ENCODE data around the gene HNRNPK.

The HNRNPK gene

GRCh38 chr9:83934569-83935275, 45.3 kb downstream of the HNRNPK start:
- no peak for TF ChIP-seq CTCF (IDR thresholded peaks at IDR 0.05; ENCODE audit: insufficient read depth, low read depth, low read length, missing control alignments)
- no peak for DNase-seq (ENCODE audit: low read depth)
- H3K4me3 ChIP-seq (ENCODE audit: low read depth, low read length): no peak overlapping the region

GRCh38 chr9:83933790-83934189, 46.2 kb downstream of the HNRNPK start:
- no peak overlapping the region for H3K4me3 ChIP-seq (ENCODE audit: low read depth, low read length)

GRCh38 chr9:83932851-83933250, 47.2 kb downstream of the HNRNPK start:
- peak; percentile 42 for DNase-seq (ENCODE audit: low read depth)
- no peak for TF ChIP-seq CTCF (IDR thresholded peaks at IDR 0.05; ENCODE audit: insufficient read depth, low read depth, low read length, missing control alignments)
- H3K4me3 ChIP-seq (ENCODE audit: low read depth, low read length): no peak overlapping the region

More at GRCh38 chr9:83933790-83934189, 46.2 kb downstream of the HNRNPK start:
- no peak for DNase-seq (ENCODE audit: low read depth)
- TF ChIP-seq CTCF (IDR thresholded peaks at IDR 0.05; ENCODE audit: insufficient read depth, low read depth, low read length, missing control alignments): no peak

- H3K4me3 ChIP-seq (ENCODE audit: low read depth, low read length): no peak overlapping the region
- TF ChIP-seq CTCF (IDR thresholded peaks at IDR 0.05; ENCODE audit: insufficient read depth, low read depth, low read length, missing control alignments): no peak
- DNase-seq (ENCODE audit: low read depth): no peak
Observed at GRCh38 chr9:83932011-83932410, 48.0 kb downstream of the HNRNPK start.

GRCh38 chr9:83930881-83931280, 49.1 kb downstream of the HNRNPK start:
- DNase-seq (ENCODE audit: low read depth): no peak
- no peak for TF ChIP-seq CTCF (IDR thresholded peaks at IDR 0.05; ENCODE audit: insufficient read depth, low read depth, low read length, missing control alignments)
- H3K4me3 ChIP-seq (ENCODE audit: low read depth, low read length): no peak overlapping the region

GRCh38 chr9:83927591-83927990, 52.4 kb downstream of the HNRNPK start:
- no peak overlapping the region for H3K4me3 ChIP-seq (ENCODE audit: low read depth, low read length)
- DNase-seq (ENCODE audit: low read depth): no peak
- no peak for TF ChIP-seq CTCF (IDR thresholded peaks at IDR 0.05; ENCODE audit: insufficient read depth, low read depth, low read length, missing control alignments)

All from GM12865 (cell line).